Activated CD8-positive, alpha-beta T cell treated with anti-CD3 and anti-CD28 coated beads for 36 hours (primary cell): ENCODE data around the gene LPP. TPM values are rescaled to one million over a fixed set of nuclear protein-coding genes. Genes with fewer than 3 reads are reported as not detected.

Experiments used
- ATAC-seq: fragments of 200-7000 bp; cut with Tn5 transposase; one replicate; pipeline ENCODE4 v1.10.0; 2021; ENCODE audit warnings: mild to moderate bottlenecking, moderate library complexity
- CTCF ChIA-PET: fragments of 350-600 bp; sonication (Branson Sonifier 250); formaldehyde crosslinking; loops from one replicate; lab custom pipeline; 2021; ENCODE audit warnings: antibody characterized with exemption; lab: Charles Lee
- POLR2A ChIA-PET: fragments of 350-600 bp; sonication (Branson Sonifier 250); formaldehyde crosslinking; loops from one replicate; lab custom pipeline; 2021; ENCODE audit warnings: antibody characterized with exemption; lab: Charles Lee
- DNase-seq: peaks from one replicate; pipeline ENCODE4 v3.0.0-alpha.2; 2020
- H3K27ac Mint-ChIP-seq: one replicate; pipeline ENCODE4 v1.8.0; 2021; ENCODE audit warnings: mild to moderate bottlenecking, mixed read lengths
- H3K27me3 Mint-ChIP-seq: one replicate; pipeline ENCODE4 v1.8.0; 2021; ENCODE audit warnings: mixed read lengths
- H3K36me3 Mint-ChIP-seq: one replicate; pipeline ENCODE4 v1.8.0; 2021; ENCODE audit warnings: low read depth, mixed read lengths
- H3K4me1 Mint-ChIP-seq: one replicate; pipeline ENCODE4 v1.8.0; 2021; ENCODE audit warnings: low read depth, mixed read lengths
- H3K4me3 Mint-ChIP-seq: one replicate; pipeline ENCODE4 v1.8.0; 2021; ENCODE audit warnings: mild to moderate bottlenecking, moderate library complexity, mixed read lengths
- H3K9me3 Mint-ChIP-seq: one replicate; pipeline ENCODE4 v1.8.0; 2021; ENCODE audit warnings: mixed read lengths
- CTCF ChIP-seq: fragments of 200-600 bp; IDR thresholded peaks from one replicate; pipeline ENCODE4 v1.8.0; 2022; ENCODE audit warnings: antibody characterized with exemption, mild to moderate bottlenecking
- intact Hi-C: fragments of 100-400 bp; cut with micrococcal nuclease; formaldehyde crosslinking; loops from one replicate; pipeline ENCODE4 v1.10.0; 2022
- total RNA-seq, 2 experiments: library from RNA; stranded (reverse); gene quantifications; one replicate each; pipeline ENCODE4 v1.2.3, GENCODE V29; 2021

The LPP gene
- total RNA-seq, 2 experiments from 2014 or later: 16.4 to 22.6 TPM

- ChIA-PET CTCF (no interaction called here), POLR2A (interaction anchor here (0.7 kb wide), 1 partner anchor 28 kb away, joined by 5 read pairs; no protein-coding TSS in a partner anchor)
- Mint-ChIP-seq H3K27me3 (no peaks in the 10 kb centered on the region), H3K27ac (no peak overlapping the region), H3K36me3 (no peaks in the 10 kb centered on the region), H3K4me3 (no peak overlapping the region), H3K4me1 (no peaks in the 10 kb centered on the region), H3K9me3 (no peaks in the 10 kb centered on the region)
- intact Hi-C loops: no loop called here
- no peak for TF ChIP-seq CTCF
- no peak for ATAC-seq
- no peak for DNase-seq
Measured at GRCh38 chr3:188764609-188765008, 610.7 kb downstream of the LPP start.

- no peak overlapping the region for H3K27ac Mint-ChIP-seq
- no peak for ATAC-seq
- H3K4me1 Mint-ChIP-seq: no peaks in the 10 kb centered on the region
- no peak for DNase-seq
- no peak for TF ChIP-seq CTCF
- no peaks in the 10 kb centered on the region for H3K9me3 Mint-ChIP-seq
- no peaks in the 10 kb centered on the region for H3K36me3 Mint-ChIP-seq
- ChIA-PET CTCF (interaction anchor here (1.9 kb wide), 1 partner anchor 185 kb away, joined by 6 read pairs; no protein-coding TSS in a partner anchor), POLR2A (no interaction called here)
- no peak overlapping the region for H3K4me3 Mint-ChIP-seq
- intact Hi-C loops: no loop called here
- no peaks in the 10 kb centered on the region for H3K27me3 Mint-ChIP-seq
Measured at GRCh38 chr3:188769831-188770230, 615.9 kb downstream of the LPP start.

- no peaks in the 10 kb centered on the region for H3K4me1 Mint-ChIP-seq
- H3K36me3 Mint-ChIP-seq: no peaks in the 10 kb centered on the region
- H3K9me3 Mint-ChIP-seq: no peaks in the 10 kb centered on the region
- TF ChIP-seq CTCF: no peak
- H3K27ac Mint-ChIP-seq: no peak overlapping the region
- intact Hi-C loops: no loop called here
- ChIA-PET POLR2A (no interaction called here), CTCF (interaction anchor here (1.1 to 1.5 kb wide), 2 partner anchors 181 to 1032 kb away, joined by 3 to 4 read pairs; no protein-coding TSS in a partner anchor)
- ATAC-seq: no peak
- DNase-seq: no peak
- no peak overlapping the region for H3K4me3 Mint-ChIP-seq
- H3K27me3 Mint-ChIP-seq: no peaks in the 10 kb centered on the region
Measured at GRCh38 chr3:188772886-188773285, 618.9 kb downstream of the LPP start.

- ATAC-seq (no peak), DNase-seq (no peak)
- intact Hi-C loops: no loop called here
- H3K4me3 Mint-ChIP-seq: no peak overlapping the region
- H3K4me1 Mint-ChIP-seq: no peaks in the 10 kb centered on the region
- POLR2A ChIA-PET: no interaction called here
- no peaks in the 10 kb centered on the region for H3K27me3 Mint-ChIP-seq
- no peaks in the 10 kb centered on the region for H3K36me3 Mint-ChIP-seq
- H3K27ac Mint-ChIP-seq: no peak overlapping the region
- H3K9me3 Mint-ChIP-seq: no peaks in the 10 kb centered on the region
- TF ChIP-seq CTCF: no peak
- CTCF ChIA-PET: no interaction called here
Measured at GRCh38 chr3:188775412-188775811, 621.5 kb downstream of the LPP start.

- H3K27ac Mint-ChIP-seq: no peak overlapping the region
- H3K9me3 Mint-ChIP-seq: peaks cover 3% of the 10 kb centered on the region
- no peaks in the 10 kb centered on the region for H3K27me3 Mint-ChIP-seq
- no peaks in the 10 kb centered on the region for H3K4me1 Mint-ChIP-seq
- intact Hi-C loops: no loop called here
- no peak overlapping the region for H3K4me3 Mint-ChIP-seq
- DNase-seq (no peak), ATAC-seq (no peak)
- no peak for TF ChIP-seq CTCF
- ChIA-PET CTCF (no interaction called here), POLR2A (no interaction called here)
- H3K36me3 Mint-ChIP-seq: peaks cover 3% of the 10 kb centered on the region
Measured at GRCh38 chr3:188776447-188776846, 622.5 kb downstream of the LPP start.
